Bronchial epithelial cell (primary cell): Measurements from ENCODE around the gene CEP112. TPM values are rescaled to one million over a fixed set of nuclear protein-coding genes. Genes with fewer than 3 reads are reported as not detected.

ENCODE experiments used
- DNase-seq: peaks from one replicate; pipeline ENCODE4 v3.0.0-alpha.2; 2010; ENCODE audit warnings: low read depth
- FAIRE-seq: peaks from 2 replicates; lab custom pipeline; 2011; peaks lifted over from hg19 to GRCh38; lab: Jason Lieb, UNC
- H3K27me3 ChIP-seq: 2 replicates; pipeline ENCODE4 v1.5.1; 2011; ENCODE audit warnings: low read length; ENCODE audit not compliant: control insufficient read depth, insufficient read depth
- H3K36me3 ChIP-seq: 2 replicates; pipeline ENCODE4 v1.5.1; 2011; ENCODE audit warnings: low read length; ENCODE audit not compliant: control insufficient read depth, insufficient read depth
- H3K4me3 ChIP-seq: 2 replicates; pipeline ENCODE4 v1.5.1; 2011; ENCODE audit warnings: mild to moderate bottlenecking, low read depth, low read length, control low read depth
- CTCF ChIP-seq: IDR thresholded peaks from 2 replicates; pipeline ENCODE4 v1.5.1; 2011; ENCODE audit warnings: mild to moderate bottlenecking, moderate library complexity, low read length, control low read depth, inconsistent platforms; ENCODE audit not compliant: insufficient read depth, severe bottlenecking
- total RNA-seq: library from RNA; depleted of rRNA; stranded (reverse); fragments of >200 nt; gene quantifications from 2 replicates; pipeline ENCODE4 v1.2.1, GENCODE V29; 2014

Gene CEP112
- total RNA-seq, 1 donor from 2014 or later = 2.4 TPM

DNA sequence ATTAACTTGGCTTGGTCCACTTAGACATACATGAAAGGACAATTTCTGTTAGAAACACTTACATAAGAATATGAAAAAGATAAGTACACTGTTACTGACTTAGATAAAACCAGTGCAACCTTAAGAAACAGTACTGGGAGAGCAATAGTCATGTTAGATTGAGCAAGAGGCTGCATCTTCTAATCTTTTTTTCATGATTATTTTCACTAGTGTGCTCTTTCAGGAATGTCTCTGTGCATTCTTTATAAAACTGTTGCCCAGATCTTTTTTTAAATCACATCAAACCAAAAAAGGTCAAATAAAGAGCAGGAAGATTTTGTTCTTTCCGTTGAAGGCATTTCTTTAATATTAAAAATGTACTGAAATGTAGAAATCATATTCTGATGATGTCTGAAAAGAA, 529.7 kb downstream of the CEP112 start:
- TF ChIP-seq CTCF = no peak
- Histone ChIP-seq H3K27me3 (no peaks in the 10 kb centered on the region), H3K4me3 (no peak overlapping the region), H3K36me3 (no peaks in the 10 kb centered on the region)
- no peak for FAIRE-seq
- DNase-seq = no peak

DNA sequence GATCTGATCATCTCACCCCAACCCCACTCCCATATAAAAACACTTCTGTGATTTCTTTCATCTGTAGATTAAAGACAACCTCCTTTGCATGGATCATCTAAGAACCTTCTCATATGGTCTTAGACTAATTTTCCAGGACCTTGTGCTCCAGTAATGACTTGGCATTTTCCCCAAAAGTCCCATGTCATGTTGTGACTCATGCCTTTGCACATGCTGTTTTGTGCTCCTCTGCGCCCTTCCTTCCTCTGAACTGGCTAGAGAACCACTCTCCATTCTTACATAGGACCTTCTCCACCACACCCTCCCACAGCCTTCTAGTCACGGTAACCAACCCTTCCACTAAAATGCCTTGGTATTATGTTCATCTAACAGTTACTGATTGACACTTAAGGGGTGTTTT, 531.0 kb downstream of the CEP112 start:
- no peak overlapping the region for H3K4me3 ChIP-seq
- no peak for TF ChIP-seq CTCF
- FAIRE-seq = no peak
- H3K27me3 ChIP-seq = no peaks in the 10 kb centered on the region
- no peaks in the 10 kb centered on the region for H3K36me3 ChIP-seq
- peak; percentile 15 for DNase-seq

DNA sequence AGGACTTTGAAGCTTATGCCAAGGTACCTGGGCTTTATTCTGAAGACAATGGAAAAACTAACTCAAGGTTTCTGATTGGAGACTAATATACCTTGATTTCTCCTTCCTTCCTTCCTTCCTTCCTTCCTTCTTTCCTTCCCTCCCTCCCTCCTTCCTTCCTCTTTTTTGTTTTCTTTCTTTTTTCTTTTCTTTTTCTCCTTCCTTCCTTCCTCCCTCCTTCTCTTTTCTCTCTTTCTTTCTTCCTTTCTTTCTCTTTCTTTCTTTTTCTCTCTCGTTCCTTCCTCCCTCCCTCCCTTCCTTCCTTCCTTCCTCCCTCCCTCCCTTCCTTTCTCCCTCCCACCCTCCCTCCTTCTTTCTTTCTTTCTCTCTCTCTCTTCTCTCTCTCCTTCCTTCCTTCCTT, 531.9 kb downstream of the CEP112 start:
- no peak for FAIRE-seq
- TF ChIP-seq CTCF = no peak
- DNase-seq = no peak

DNA sequence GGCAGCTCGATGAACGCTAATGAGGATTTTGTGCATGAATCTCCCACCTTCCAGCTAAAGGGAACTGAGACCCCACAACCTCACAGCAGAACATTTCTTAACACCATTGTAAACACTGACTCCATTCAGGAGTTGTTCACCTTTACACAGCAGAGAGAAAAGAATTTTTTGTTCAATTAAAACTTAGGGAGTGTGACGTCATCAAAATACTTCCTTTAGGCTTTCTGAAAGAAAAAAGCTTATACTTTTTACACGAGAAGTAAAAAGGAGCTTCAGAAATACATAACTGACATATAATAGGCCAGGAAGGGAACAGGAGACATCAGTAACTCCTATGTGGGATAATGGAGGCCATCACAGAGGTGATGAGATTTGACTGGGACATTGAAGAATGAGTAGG, 532.4 kb downstream of the CEP112 start:
- FAIRE-seq = no peak
- no peaks in the 10 kb centered on the region for H3K36me3 ChIP-seq
- TF ChIP-seq CTCF = no peak
- no peak overlapping the region for H3K4me3 ChIP-seq
- DNase-seq = no peak
- no peaks in the 10 kb centered on the region for H3K27me3 ChIP-seq

More for the DNA sequence above, 531.9 kb downstream of the CEP112 start:
- Histone ChIP-seq H3K27me3 (no peaks in the 10 kb centered on the region), H3K36me3 (no peaks in the 10 kb centered on the region), H3K4me3 (no peak overlapping the region)

GRCh38 chr17:65657251-65657828, 534.6 kb downstream of the CEP112 start:
- H3K36me3 ChIP-seq = no peaks in the 10 kb centered on the region
- peak; percentile 65 for DNase-seq
- no peak overlapping the region for H3K4me3 ChIP-seq
- TF ChIP-seq CTCF = no peak
- FAIRE-seq = no peak
- H3K27me3 ChIP-seq = no peaks in the 10 kb centered on the region

DNA sequence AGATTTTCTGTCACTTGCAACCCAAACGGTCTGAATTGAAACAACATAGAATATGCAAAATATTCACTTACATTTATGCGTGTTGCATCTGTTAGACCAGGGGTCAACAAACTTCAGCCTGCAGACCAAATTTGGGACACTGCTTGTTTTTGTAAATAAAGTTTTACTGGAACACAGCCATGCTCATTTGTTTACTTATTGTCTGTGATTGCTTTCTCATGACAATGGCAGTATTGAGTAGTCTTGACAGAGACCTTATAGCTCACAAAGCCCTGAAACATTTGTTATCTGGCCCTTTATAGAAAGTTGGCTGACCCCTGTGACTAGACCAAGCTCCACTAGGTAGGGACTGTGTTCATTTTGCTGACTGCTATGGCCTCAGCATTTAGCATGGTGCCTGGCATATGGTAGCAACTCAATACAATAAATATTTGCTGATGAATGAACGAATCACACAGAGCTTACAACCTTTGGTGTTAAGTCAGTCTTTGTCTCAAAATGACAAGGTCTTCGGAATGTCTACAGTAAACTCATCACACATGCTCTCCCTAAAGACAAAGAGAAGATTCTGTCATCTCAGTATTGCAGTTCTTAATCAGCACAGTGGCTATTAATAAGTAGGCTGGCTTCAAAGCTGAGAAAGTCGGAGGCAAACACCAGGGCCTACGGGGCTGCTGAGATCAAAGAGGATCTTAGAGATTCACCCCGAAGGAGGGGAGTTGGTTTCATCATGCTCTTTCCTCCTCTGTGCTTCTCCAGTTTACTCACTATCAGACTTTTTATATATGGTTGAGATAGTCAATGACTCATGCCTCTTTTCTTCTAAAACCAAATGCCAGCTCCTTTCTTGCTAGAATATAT, 535.3 kb downstream of the CEP112 start:
- DNase-seq (no peak), FAIRE-seq (no peak)
- no peaks in the 10 kb centered on the region for H3K27me3 ChIP-seq
- no peak overlapping the region for H3K4me3 ChIP-seq
- no peaks in the 10 kb centered on the region for H3K36me3 ChIP-seq
- TF ChIP-seq CTCF = no peak
